Endothelial cell of umbilical vein (primary cell): ENCODE results near the gene EPS8L1.

Experiments used
- EZH2 ChIP-seq: IDR thresholded peaks from 2 replicates; pipeline ENCODE4 v1.6.1; 2012; ENCODE audit warnings: borderline replicate concordance, low read depth, mild to moderate bottlenecking, moderate library complexity, low read length, inconsistent platforms; ENCODE audit not compliant: severe bottlenecking
- FOS ChIP-seq: IDR thresholded peaks from 2 replicates; pipeline ENCODE4 v1.6.1; 2011; ENCODE audit warnings: mild to moderate bottlenecking, low read length, moderate library complexity, borderline replicate concordance; ENCODE audit not compliant: insufficient read depth
- JUN ChIP-seq: IDR thresholded peaks from 2 replicates; pipeline ENCODE4 v1.6.1; 2011; ENCODE audit warnings: borderline replicate concordance, low read depth; ENCODE audit not compliant: insufficient read length, insufficient read depth
- POLR2A ChIP-seq: IDR thresholded peaks from 2 replicates; pipeline ENCODE4 v1.6.1; 2012; ENCODE audit warnings: low read depth, mild to moderate bottlenecking, control low read depth, low read length
- POLR2AphosphoS5 ChIP-seq: IDR thresholded peaks from 2 replicates; pipeline ENCODE4 v1.6.1; 2012; ENCODE audit warnings: low read depth, mild to moderate bottlenecking, control low read depth, low read length, moderate library complexity; ENCODE audit not compliant: insufficient read depth
- TF ChIP-seq, protein P1 (sequence below), 2 donors: IDR thresholded peaks; 1 replicate in 1 of 2; 2 replicates in 1 of 2; pipeline ENCODE4 v1.5.1; 2011; ENCODE audit warnings: low read length in 2 of 2, mild to moderate bottlenecking in 2 of 2, moderate library complexity in 2 of 2, control low read depth in 1 of 2, inconsistent platforms in 1 of 2, low read depth in 1 of 2; ENCODE audit not compliant: insufficient read depth in 1 of 2; ENCODE audit errors: extremely low read depth in 1 of 2
- TF ChIP-seq, protein P2 (sequence below): IDR thresholded peaks from 2 replicates; pipeline ENCODE4 v1.6.1; 2011; ENCODE audit not compliant: insufficient read depth, insufficient read length

DNA sequence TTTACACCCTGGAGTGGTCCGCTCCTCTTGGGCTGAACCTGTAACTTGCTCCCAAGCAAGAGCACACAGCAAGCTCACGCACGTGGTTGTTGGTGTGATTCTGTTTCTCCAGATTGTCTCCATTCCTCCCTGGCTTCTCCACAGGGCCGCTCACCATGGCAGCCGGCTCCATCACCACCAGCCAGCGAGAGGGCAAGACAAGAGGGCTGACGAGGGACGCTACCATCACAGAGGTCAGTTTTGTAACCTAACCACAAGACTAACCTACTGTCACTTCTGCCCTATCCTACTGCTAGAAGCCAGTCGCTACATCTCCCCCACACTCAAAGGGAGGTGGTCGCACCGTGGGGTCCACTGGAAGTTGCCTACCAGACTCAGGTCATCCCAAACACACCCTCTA is 33.0 kb upstream of the EPS8L1 start:
- TF ChIP-seq, protein P1, sequence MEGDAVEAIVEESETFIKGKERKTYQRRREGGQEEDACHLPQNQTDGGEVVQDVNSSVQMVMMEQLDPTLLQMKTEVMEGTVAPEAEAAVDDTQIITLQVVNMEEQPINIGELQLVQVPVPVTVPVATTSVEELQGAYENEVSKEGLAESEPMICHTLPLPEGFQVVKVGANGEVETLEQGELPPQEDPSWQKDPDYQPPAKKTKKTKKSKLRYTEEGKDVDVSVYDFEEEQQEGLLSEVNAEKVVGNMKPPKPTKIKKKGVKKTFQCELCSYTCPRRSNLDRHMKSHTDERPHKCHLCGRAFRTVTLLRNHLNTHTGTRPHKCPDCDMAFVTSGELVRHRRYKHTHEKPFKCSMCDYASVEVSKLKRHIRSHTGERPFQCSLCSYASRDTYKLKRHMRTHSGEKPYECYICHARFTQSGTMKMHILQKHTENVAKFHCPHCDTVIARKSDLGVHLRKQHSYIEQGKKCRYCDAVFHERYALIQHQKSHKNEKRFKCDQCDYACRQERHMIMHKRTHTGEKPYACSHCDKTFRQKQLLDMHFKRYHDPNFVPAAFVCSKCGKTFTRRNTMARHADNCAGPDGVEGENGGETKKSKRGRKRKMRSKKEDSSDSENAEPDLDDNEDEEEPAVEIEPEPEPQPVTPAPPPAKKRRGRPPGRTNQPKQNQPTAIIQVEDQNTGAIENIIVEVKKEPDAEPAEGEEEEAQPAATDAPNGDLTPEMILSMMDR (IDR thresholded peaks at IDR 0.05; ENCODE audit: extremely low read depth in 1 of 2, insufficient read depth in 1 of 2, low read depth in 1 of 2, low read length in 2 of 2) = no peak
- TF ChIP-seq POLR2A (no peak), POLR2AphosphoS5 (no peak), EZH2 (no peak), JUN (no peak), FOS (no peak)
- TF ChIP-seq, protein P2, sequence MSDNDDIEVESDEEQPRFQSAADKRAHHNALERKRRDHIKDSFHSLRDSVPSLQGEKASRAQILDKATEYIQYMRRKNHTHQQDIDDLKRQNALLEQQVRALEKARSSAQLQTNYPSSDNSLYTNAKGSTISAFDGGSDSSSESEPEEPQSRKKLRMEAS = no peak
